GM23338 (cell line): ENCODE measurements around the gene IL21R.

ENCODE experiments used
- CTCF ChIP-seq, 2 experiments: fragments of 200-600 bp in 1 of 2; sonication (generic) in 1 of 2; conservative IDR thresholded peaks; 2 replicates each; pipeline versions ENCODE4 v1.5.1 to v1.6.1; 2016 to 2017; ENCODE audit warnings: antibody characterized with exemption in 2 of 2, low read depth in 2 of 2, mild to moderate bottlenecking in 2 of 2, moderate library complexity in 1 of 2
- ETS1 ChIP-seq: IDR thresholded peaks from 2 replicates; pipeline ENCODE4 v1.6.1; 2016; ENCODE audit warnings: antibody characterized with exemption
- EZH2 ChIP-seq: fragments of 200-600 bp; sonication (generic); IDR thresholded peaks from one replicate; pipeline ENCODE4 v1.8.0; 2017; ENCODE audit warnings: antibody characterized with exemption, mild to moderate bottlenecking, low read depth; ENCODE audit not compliant: unreplicated experiment
- EZH2phosphoT487 ChIP-seq: fragments of 200-600 bp; sonication (generic); IDR thresholded peaks from one replicate; pipeline ENCODE4 v1.8.1; 2018; ENCODE audit warnings: antibody characterized with exemption; ENCODE audit not compliant: unreplicated experiment
- JUNB ChIP-seq: IDR thresholded peaks from one replicate; pipeline ENCODE4 v1.6.1; 2016; ENCODE audit warnings: antibody characterized with exemption; ENCODE audit not compliant: unreplicated experiment
- NANOG ChIP-seq: IDR thresholded peaks from 2 replicates; pipeline ENCODE4 v1.6.1; 2016; ENCODE audit warnings: antibody characterized with exemption, borderline replicate concordance
- POLR2AphosphoS5 ChIP-seq: IDR thresholded peaks from 2 replicates; pipeline ENCODE4 v1.6.1; 2016; ENCODE audit warnings: antibody characterized with exemption, low read depth

GRCh38 chr16:27458987-27459688, 57.2 kb downstream of the IL21R start:
- TF ChIP-seq EZH2phosphoT487 (no peak), CTCF (conservative IDR thresholded peaks at IDR 0.05; ENCODE audit: low read depth in 2 of 2) (no peak), EZH2 (no peak), POLR2AphosphoS5 (no peak; the same call in 1 of the 2 replicates), JUNB (no peak), ETS1 (no peak), NANOG (no peak)
